ENCODE measurements around the gene CDK13.

CDK13 gene

GRCh38 chr7:40000734-40001315 is 50.8 kb downstream of the CDK13 start:
- no peak for TF ChIP-seq POLR2AphosphoS5 (IDR thresholded peaks at IDR 0.05; ENCODE audit: low read depth)
- TF ChIP-seq CTCF (IDR thresholded peaks at IDR 0.05; ENCODE audit: insufficient read depth, low read length): no peak
- no peak for TF ChIP-seq REST (IDR thresholded peaks at IDR 0.05; ENCODE audit: insufficient replicate concordance, low read depth)
- no peak for TF ChIP-seq GABPA (IDR thresholded peaks at IDR 0.05; ENCODE audit: low read depth)
- TF ChIP-seq SPI1 (IDR thresholded peaks at IDR 0.05; ENCODE audit: borderline replicate concordance, low read depth): no peak

GRCh38 chr7:40001649-40002048 is 51.6 kb downstream of the CDK13 start:
- Histone ChIP-seq H3K27ac (replicated peaks) (no peak overlapping the region), H3K27me3 (ENCODE audit: insufficient read depth, poor library complexity, severe bottlenecking) (no peaks in the 10 kb centered on the region), H3K4me3 (replicated peaks; ENCODE audit: insufficient read depth, low read length) (no peak overlapping the region)
- TF ChIP-seq SPI1 (IDR thresholded peaks at IDR 0.05; ENCODE audit: borderline replicate concordance, low read depth) (no peak), REST (IDR thresholded peaks at IDR 0.05; ENCODE audit: insufficient replicate concordance, low read depth) (no peak), CTCF (IDR thresholded peaks at IDR 0.05; ENCODE audit: insufficient read depth, low read length) (no peak), POLR2AphosphoS5 (IDR thresholded peaks at IDR 0.05; ENCODE audit: low read depth) (no peak), GABPA (IDR thresholded peaks at IDR 0.05; ENCODE audit: low read depth) (no peak)
- DNase-seq (ENCODE audit: low read depth in 1 of 2, low spot score in 1 of 2): no peak

More at GRCh38 chr7:40000734-40001315, 50.8 kb downstream of the CDK13 start:
- DNase-seq (ENCODE audit: low read depth in 1 of 2, low spot score in 1 of 2): no peak
- Histone ChIP-seq H3K27ac (replicated peaks) (no peak overlapping the region), H3K4me3 (replicated peaks; ENCODE audit: insufficient read depth, low read length) (no peak overlapping the region), H3K27me3 (ENCODE audit: insufficient read depth, poor library complexity, severe bottlenecking) (no peaks in the 10 kb centered on the region)

GRCh38 chr7:40003597-40003996 is 53.5 kb downstream of the CDK13 start:
- no peak for DNase-seq (ENCODE audit: low read depth in 1 of 2, low spot score in 1 of 2)
- TF ChIP-seq SPI1 (IDR thresholded peaks at IDR 0.05; ENCODE audit: borderline replicate concordance, low read depth) (no peak), CTCF (IDR thresholded peaks at IDR 0.05; ENCODE audit: insufficient read depth, low read length) (no peak), POLR2AphosphoS5 (IDR thresholded peaks at IDR 0.05; ENCODE audit: low read depth) (no peak), REST (IDR thresholded peaks at IDR 0.05; ENCODE audit: insufficient replicate concordance, low read depth) (no peak), GABPA (IDR thresholded peaks at IDR 0.05; ENCODE audit: low read depth) (no peak)
- Histone ChIP-seq H3K27me3 (ENCODE audit: insufficient read depth, poor library complexity, severe bottlenecking) (no peaks in the 10 kb centered on the region), H3K4me3 (replicated peaks; ENCODE audit: insufficient read depth, low read length) (no peak overlapping the region), H3K27ac (replicated peaks) (no peak overlapping the region)

Data from HL-60 (cell line).